ENCODE results near the gene CD36. TPM values are rescaled to one million over a fixed set of nuclear protein-coding genes. Genes with fewer than 3 reads are reported as not detected.

CD36 gene
- total and polyA plus RNA-seq, 2 experiments from 2014 or later, result 0.40 to 1.8 TPM

DNA sequence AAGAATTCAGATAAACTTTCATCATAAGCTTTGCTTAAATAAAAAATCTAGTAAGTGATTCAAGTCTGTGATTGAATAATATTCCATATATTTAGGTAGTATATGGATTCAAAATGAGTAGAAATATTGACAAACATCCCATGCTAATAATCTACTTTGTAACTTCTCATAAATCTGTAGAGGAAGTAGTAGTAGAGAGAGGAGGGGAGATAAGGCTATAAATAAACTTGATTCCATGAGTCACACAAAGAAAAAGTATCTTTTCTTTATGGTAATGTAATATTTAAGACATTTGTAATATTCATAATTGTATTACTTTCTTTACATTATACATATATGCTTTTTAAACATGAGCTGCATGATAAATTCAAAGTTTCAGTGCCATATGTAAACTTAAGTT is 25.6 kb upstream of the CD36 start:
- Histone ChIP-seq H3K4me3 (no peak overlapping the region), H3K36me3 (ENCODE audit: insufficient read depth) (no peaks in the 10 kb centered on the region), H3F3A (replicated peaks; ENCODE audit: low read depth) (no peaks in the 10 kb centered on the region), H3K4me2 (no peak overlapping the region), H2AFZ (no peak overlapping the region), H3K4me1 (ENCODE audit: insufficient read depth) (peaks cover 11% of the 10 kb centered on the region; the same call in 1 of the 2 replicates), H3K27ac (ENCODE audit: low read depth) (no peak overlapping the region), H4K20me1 (replicated peaks; ENCODE audit: insufficient read depth) (no peaks in the 10 kb centered on the region), H3K27me3 (ENCODE audit: insufficient read depth) (no peaks in the 10 kb centered on the region), H3K79me2 (replicated peaks; ENCODE audit: insufficient read depth) (no peaks in the 10 kb centered on the region), H3K9me2 (ENCODE audit: insufficient read depth) (no peaks in the 10 kb centered on the region)
- no peak for DNase-seq (ENCODE audit: low spot score)
- no peak for ATAC-seq
- TF ChIP-seq ZNF331 (CRISPR knock-in tag; IDR thresholded peaks at IDR 0.05; ENCODE audit: low read depth) (no peak), EZH2 (IDR thresholded peaks at IDR 0.05; ENCODE audit: low read depth, unreplicated experiment) (no peak), JUNB (IDR thresholded peaks at IDR 0.05; ENCODE audit: unreplicated experiment) (no peak), ZNF114 (CRISPR knock-in tag; IDR thresholded peaks at IDR 0.05) (no peak), STAT1 (IDR thresholded peaks at IDR 0.05; ENCODE audit: unreplicated experiment) (no peak), CREB1 (CRISPR knock-in tag; IDR thresholded peaks at IDR 0.05; ENCODE audit: low read depth) (no peak), EZH2phosphoT487 (IDR thresholded peaks at IDR 0.05; ENCODE audit: unreplicated experiment) (no peak), NANOG (IDR thresholded peaks at IDR 0.05; ENCODE audit: borderline replicate concordance) (no peak), POLR2AphosphoS5 (IDR thresholded peaks at IDR 0.05; ENCODE audit: low read depth) (no peak)
- TF ChIP-seq, protein P1, sequence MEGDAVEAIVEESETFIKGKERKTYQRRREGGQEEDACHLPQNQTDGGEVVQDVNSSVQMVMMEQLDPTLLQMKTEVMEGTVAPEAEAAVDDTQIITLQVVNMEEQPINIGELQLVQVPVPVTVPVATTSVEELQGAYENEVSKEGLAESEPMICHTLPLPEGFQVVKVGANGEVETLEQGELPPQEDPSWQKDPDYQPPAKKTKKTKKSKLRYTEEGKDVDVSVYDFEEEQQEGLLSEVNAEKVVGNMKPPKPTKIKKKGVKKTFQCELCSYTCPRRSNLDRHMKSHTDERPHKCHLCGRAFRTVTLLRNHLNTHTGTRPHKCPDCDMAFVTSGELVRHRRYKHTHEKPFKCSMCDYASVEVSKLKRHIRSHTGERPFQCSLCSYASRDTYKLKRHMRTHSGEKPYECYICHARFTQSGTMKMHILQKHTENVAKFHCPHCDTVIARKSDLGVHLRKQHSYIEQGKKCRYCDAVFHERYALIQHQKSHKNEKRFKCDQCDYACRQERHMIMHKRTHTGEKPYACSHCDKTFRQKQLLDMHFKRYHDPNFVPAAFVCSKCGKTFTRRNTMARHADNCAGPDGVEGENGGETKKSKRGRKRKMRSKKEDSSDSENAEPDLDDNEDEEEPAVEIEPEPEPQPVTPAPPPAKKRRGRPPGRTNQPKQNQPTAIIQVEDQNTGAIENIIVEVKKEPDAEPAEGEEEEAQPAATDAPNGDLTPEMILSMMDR (conservative IDR thresholded peaks at IDR 0.05; ENCODE audit: low read depth in 2 of 2), result no peak
- TF ChIP-seq, protein P2, sequence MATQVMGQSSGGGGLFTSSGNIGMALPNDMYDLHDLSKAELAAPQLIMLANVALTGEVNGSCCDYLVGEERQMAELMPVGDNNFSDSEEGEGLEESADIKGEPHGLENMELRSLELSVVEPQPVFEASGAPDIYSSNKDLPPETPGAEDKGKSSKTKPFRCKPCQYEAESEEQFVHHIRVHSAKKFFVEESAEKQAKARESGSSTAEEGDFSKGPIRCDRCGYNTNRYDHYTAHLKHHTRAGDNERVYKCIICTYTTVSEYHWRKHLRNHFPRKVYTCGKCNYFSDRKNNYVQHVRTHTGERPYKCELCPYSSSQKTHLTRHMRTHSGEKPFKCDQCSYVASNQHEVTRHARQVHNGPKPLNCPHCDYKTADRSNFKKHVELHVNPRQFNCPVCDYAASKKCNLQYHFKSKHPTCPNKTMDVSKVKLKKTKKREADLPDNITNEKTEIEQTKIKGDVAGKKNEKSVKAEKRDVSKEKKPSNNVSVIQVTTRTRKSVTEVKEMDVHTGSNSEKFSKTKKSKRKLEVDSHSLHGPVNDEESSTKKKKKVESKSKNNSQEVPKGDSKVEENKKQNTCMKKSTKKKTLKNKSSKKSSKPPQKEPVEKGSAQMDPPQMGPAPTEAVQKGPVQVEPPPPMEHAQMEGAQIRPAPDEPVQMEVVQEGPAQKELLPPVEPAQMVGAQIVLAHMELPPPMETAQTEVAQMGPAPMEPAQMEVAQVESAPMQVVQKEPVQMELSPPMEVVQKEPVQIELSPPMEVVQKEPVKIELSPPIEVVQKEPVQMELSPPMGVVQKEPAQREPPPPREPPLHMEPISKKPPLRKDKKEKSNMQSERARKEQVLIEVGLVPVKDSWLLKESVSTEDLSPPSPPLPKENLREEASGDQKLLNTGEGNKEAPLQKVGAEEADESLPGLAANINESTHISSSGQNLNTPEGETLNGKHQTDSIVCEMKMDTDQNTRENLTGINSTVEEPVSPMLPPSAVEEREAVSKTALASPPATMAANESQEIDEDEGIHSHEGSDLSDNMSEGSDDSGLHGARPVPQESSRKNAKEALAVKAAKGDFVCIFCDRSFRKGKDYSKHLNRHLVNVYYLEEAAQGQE (IDR thresholded peaks at IDR 0.05; ENCODE audit: unreplicated experiment), result no peak
- TF ChIP-seq, protein P3, sequence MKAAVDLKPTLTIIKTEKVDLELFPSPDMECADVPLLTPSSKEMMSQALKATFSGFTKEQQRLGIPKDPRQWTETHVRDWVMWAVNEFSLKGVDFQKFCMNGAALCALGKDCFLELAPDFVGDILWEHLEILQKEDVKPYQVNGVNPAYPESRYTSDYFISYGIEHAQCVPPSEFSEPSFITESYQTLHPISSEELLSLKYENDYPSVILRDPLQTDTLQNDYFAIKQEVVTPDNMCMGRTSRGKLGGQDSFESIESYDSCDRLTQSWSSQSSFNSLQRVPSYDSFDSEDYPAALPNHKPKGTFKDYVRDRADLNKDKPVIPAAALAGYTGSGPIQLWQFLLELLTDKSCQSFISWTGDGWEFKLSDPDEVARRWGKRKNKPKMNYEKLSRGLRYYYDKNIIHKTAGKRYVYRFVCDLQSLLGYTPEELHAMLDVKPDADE (IDR thresholded peaks at IDR 0.05), result no peak
- TF ChIP-seq, protein P4, sequence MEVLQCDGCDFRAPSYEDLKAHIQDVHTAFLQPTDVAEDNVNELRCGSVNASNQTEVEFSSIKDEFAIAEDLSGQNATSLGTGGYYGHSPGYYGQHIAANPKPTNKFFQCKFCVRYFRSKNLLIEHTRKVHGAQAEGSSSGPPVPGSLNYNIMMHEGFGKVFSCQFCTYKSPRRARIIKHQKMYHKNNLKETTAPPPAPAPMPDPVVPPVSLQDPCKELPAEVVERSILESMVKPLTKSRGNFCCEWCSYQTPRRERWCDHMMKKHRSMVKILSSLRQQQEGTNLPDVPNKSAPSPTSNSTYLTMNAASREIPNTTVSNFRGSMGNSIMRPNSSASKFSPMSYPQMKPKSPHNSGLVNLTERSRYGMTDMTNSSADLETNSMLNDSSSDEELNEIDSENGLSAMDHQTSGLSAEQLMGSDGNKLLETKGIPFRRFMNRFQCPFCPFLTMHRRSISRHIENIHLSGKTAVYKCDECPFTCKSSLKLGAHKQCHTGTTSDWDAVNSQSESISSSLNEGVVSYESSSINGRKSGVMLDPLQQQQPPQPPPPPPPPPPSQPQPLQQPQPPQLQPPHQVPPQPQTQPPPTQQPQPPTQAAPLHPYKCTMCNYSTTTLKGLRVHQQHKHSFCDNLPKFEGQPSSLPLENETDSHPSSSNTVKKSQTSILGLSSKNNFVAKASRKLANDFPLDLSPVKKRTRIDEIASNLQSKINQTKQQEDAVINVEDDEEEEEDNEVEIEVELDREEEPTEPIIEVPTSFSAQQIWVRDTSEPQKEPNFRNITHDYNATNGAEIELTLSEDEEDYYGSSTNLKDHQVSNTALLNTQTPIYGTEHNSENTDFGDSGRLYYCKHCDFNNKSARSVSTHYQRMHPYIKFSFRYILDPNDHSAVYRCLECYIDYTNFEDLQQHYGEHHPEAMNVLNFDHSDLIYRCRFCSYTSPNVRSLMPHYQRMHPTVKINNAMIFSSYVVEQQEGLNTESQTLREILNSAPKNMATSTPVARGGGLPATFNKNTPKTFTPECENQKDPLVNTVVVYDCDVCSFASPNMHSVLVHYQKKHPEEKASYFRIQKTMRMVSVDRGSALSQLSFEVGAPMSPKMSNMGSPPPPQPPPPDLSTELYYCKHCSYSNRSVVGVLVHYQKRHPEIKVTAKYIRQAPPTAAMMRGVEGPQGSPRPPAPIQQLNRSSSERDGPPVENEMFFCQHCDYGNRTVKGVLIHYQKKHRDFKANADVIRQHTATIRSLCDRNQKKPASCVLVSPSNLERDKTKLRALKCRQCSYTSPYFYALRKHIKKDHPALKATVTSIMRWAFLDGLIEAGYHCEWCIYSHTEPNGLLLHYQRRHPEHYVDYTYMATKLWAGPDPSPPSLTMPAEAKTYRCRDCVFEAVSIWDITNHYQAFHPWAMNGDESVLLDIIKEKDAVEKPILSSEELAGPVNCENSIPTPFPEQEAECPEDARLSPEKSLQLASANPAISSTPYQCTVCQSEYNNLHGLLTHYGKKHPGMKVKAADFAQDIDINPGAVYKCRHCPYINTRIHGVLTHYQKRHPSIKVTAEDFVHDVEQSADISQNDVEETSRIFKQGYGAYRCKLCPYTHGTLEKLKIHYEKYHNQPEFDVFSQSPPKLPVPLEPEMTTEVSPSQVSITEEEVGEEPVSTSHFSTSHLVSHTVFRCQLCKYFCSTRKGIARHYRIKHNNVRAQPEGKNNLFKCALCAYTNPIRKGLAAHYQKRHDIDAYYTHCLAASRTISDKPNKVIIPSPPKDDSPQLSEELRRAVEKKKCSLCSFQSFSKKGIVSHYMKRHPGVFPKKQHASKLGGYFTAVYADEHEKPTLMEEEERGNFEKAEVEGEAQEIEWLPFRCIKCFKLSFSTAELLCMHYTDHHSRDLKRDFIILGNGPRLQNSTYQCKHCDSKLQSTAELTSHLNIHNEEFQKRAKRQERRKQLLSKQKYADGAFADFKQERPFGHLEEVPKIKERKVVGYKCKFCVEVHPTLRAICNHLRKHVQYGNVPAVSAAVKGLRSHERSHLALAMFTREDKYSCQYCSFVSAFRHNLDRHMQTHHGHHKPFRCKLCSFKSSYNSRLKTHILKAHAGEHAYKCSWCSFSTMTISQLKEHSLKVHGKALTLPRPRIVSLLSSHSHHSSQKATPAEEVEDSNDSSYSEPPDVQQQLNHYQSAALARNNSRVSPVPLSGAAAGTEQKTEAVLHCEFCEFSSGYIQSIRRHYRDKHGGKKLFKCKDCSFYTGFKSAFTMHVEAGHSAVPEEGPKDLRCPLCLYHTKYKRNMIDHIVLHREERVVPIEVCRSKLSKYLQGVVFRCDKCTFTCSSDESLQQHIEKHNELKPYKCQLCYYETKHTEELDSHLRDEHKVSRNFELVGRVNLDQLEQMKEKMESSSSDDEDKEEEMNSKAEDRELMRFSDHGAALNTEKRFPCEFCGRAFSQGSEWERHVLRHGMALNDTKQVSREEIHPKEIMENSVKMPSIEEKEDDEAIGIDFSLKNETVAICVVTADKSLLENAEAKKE (CRISPR knock-in tag; IDR thresholded peaks at IDR 0.05), result no peak
- Mint-ChIP-seq H3K4me3 (no peak overlapping the region), H3K27ac (no peak overlapping the region), H3K27me3 (ENCODE audit: insufficient read depth, low read depth, poor library complexity) (peaks cover 2% of the 10 kb centered on the region), H3K9me3 (no peaks in the 10 kb centered on the region), H3K4me1 (peaks cover 17% of the 10 kb centered on the region), H3K36me3 (ENCODE audit: low read depth) (no peaks in the 10 kb centered on the region)
